Pons (tissue), 1 donor: ENCODE data around the gene SLC6A20.

Experiments used
- DNase-seq: peaks from one replicate; pipeline ENCODE4 v3.0.0-alpha.2; 2016; ENCODE audit warnings: low spot score

SLC6A20 gene

GRCh38 chr3:45716790-45717336 lies 79.5 kb downstream of the SLC6A20 start:
- no peak for DNase-seq

- DNase-seq = no peak
These were observed 80.4 kb downstream of the SLC6A20 start for GRCh38 chr3:45715945-45716344.

- DNase-seq = no peak
These were observed 83.8 kb downstream of the SLC6A20 start for GRCh38 chr3:45712434-45713110.

- no peak for DNase-seq
These were observed 84.4 kb downstream of the SLC6A20 start for GRCh38 chr3:45711931-45712330.

- DNase-seq = no peak
These were observed 90.2 kb downstream of the SLC6A20 start for GRCh38 chr3:45705839-45706808.
